ENCODE measurements around the gene SDK1.
"Not testable (repeated sequence)": the region's sequence is repeated elsewhere in the genome, so short reads cannot be mapped to it uniquely, and the experiment has no call there.

The SDK1 gene

DNA sequence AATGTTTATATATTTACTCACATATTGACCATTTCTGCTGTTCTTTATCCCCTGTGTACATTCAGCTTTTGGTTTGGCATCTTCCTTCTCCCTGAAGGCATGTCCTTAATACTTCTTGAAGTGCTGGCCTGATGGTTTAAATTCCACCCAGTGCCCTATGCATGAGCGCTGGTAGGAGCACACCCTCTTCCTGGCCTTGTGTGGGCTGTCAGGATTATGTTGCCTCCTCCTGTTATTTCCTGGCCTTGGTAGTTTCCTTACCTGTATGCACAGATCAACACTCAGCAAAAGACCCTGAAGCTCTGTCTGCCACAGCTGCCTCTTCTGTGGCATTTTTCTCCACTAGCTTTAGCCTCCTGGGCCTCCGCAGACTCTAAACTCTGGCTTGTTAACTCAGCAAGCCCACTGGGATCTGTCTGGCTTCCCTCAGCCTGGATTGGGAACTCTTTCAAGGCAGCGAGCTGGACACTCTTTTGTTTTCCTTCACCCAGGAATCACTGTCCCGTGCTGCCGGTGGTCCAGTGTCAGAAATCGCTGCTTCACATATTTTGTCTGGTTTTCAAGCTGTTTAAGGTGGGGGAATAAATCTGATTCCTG lies 595.2 kb downstream of the SDK1 start:
- no peak for DNase-seq

DNA sequence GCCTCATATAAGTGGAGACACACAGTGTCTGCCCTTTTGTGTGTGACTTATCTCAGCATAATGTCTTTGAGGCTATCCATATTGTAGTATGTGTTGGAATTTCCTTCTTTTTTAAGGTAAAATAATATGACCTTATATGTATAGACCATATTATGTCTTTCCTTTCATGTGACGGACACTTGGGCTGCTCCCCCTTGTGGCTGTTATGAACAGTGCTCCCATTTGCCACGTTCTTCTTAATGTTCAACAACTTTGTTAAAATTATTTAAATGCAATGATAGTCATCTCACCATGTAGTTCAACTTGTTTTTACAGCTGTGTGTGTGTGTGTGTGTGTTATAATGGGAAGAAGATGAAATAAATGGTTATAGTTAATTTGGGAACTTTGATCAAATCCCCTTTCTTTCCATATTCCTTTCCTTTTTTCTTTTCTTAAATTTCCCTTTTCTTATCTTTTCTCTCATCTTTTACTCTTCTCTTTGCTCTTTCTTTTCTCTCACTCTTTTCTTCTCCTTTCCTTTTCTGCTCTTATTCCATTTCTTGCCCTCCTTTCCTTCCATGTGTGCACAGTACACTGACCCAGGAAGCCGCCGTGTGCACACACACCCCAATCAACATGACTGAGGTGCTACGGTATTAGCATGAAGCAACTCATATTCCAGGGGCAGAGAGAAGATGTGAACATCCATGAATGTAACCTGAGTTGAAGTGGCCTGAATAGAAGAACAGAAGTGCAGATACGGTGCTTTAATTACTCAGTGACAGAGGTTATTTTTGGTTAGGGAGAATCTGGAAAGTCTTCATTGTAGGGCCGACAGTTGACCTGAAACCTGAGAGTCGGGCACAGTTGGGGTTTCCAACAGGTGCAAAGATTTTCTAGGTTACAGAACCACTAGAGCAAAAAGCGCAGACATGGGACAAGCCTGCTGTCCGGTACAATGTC lies 596.6 kb downstream of the SDK1 start:
- DNase-seq, result peak; percentile 58

DNA sequence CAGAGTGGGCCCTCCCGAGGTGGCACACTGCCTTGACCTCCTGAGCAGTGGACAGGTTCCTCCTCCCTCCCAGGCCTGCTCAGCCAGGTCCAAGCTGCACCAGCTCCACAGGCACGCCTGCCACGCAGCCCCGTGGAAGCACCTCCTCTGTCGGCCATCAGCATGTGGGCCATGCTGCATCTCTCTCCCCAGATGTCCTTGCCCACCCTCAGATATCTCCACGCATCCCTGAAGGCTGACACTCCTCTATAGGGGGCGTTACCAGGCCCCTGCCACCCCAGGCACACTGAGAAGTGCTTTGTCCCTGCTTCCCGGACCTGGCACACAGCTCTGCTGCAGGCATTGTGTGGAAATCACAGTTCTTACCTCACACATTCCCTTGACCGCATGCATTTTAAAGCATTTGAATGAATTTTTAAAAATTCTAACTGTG lies 598.5 kb downstream of the SDK1 start:
- DNase-seq, result no peak

DNA sequence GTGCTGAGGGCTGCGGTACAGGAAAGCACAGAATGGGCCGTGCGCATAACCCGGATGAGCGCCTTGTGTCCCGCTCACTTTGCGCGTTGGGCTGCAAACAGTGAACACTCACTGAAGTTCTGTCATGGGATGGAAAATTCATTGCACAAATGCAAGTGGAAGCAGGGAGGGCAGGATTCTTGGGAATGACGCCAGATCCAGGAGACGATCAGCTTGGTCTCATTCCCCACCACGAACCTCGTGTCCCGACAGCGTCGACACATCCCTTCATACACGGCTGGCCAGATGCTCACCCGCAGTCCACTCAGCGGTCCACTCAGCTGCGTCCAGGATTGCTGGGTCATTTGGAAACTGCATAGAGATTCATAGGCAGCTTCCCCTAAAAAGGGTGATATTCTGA lies 607.1 kb downstream of the SDK1 start:
- DNase-seq, result no peak

DNA sequence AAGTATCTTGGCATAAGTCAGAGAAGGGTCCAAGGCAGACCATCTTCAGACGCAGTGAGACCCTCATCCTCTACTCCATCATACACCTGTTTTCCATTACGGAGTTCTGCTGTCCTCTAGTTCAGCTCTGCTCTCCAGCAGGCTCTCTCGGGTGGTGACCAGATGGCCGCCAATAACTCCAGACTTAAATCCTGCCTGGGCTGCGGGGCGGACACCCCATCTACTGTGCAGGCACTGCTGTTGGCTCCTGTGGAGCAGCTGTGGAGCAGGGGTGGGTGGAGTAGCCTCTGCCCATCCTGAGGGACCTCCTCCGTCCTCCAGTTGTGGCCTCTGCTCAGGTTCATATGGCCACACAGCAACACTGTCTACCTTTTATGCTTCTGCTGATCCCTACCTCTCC lies 608.1 kb downstream of the SDK1 start:
- no peak for DNase-seq

DNA sequence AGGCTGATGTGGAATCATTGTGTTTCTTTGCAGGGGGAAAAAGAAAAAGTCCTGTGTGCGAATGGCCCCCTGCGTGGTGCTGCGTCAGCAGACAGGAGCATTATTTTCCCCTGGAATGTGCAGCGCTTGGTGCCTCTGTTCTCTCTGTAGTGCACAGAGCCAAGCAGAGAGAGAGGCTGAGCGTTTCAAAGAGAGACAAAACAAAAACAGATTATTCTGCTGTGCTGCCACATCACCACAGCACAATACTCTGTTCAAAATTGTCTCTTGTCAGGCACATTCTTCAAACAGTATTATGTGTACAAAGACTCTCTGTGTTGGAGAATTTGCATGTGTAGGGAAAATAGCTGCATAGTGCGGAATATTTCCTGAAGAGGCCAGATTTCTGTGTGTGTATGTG lies 609.0 kb downstream of the SDK1 start:
- DNase-seq, result no peak

DNA sequence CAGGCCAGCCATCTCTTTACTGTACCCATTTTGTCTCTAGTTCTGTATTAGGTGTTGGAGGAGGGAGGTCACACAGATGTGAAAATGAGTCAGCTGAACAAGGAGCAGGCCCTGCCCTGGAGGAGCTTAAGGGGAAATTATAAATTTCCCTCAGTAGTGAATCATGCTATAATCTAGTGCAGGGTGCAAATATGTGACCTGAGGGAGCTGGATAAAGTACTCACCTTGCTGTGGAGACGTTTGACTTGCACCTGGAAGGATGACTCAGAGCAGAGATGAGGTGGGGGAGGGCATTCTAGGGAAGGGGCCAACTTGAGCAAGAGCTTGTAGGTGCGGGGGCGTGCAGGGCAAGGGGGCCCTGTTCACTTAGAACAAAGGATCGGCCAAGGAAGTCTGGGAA lies 610.6 kb downstream of the SDK1 start:
- DNase-seq, result no peak

DNA sequence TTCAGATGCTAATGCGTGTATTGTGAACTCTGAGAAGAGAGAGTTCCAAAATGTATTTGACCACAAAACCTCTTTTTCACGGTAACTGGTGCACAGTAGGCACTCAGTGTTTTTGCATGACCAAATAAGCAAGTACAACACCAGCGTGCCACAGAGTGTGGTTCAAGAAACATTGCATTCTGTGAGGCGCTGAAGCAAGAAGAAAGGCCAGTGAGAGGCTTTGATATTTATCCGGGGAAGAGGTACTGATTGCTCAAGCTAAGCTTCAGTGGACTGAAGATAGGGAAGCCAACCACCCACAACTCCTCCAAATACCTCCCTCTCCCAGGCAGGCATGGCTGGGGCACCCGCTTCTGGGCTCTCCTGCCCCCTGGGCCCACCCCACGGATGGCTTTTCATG lies 611.2 kb downstream of the SDK1 start:
- DNase-seq, result no peak

DNA sequence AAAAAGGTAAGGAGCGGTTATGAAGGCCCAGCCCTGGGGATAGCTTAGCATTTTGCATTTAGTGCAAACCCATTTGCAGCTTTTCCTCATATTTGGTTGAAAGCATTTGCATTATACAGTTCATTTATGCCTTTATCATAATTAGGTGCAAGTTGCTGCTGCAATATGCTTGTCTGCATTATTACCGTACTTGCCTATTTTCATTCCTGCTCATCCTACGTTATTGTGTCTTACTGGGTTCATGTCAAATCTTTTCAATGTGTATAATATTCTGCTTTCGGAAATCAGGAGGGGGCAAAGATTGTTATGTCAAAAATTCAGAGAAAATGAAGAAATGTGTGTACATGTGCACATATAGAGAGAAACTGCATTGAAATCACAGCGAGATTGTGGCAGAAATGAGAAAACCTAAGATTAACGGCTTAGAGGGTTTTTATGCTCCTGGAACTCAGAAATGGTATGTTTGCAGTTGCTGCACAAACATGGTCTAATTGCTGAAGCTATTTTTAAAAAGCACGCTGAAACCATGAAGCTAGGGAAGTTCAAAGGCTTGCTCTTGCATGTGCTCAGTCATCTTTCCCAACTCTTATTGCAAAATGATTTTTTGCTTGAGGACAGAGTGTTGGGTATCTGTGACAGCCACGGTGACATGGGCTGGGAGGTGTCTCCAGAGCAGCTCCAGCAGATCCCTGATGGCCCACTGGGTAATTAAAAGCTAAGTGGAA lies 613.2 kb downstream of the SDK1 start:
- DNase-seq, result no peak

DNA sequence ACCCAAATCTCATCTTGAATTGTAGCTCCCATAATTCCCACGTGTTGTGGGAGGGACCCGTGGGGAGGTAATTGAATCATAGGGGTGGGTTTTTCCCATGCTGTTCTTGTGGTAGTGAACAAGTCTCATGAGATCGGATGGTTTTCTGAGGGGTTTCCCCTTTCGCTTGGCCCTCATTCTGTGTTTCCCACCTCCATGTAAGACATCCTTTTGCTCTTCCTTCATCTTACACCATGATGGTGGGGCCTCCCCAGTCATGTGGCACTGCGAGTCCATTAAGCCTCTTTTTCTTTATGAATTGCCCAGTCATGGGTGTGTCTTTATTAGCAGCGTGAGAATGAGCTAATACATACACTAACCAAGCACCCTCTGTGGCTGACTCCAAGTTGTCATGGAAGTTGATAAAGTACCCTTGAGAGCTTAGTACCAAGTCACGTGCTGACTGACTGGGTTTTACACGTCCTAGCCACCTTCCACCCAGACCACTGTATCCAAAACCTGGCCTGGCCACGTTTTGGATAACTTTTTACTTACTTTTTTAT lies 614.4 kb downstream of the SDK1 start:
- DNase-seq, result no peak

DNA sequence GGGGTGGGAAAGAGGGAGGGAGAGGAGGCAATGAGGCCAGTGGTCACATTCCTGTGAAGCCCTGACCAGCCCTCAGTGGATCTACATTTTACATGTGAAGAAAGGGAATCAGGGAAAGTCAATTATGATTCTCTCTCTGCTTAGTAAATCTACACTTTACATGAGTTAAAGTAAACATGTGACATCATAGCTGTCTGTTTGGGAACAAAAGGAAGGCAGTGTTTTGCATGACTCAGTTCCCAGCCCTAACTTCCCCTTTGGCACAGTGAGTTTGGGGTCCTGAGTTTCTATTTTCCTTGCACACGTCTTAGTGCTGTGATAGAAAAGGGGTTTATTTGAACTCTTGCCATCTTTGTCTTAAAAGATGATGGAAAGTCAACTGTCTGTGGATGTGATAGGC lies 615.1 kb downstream of the SDK1 start:
- DNase-seq, result no peak

DNA sequence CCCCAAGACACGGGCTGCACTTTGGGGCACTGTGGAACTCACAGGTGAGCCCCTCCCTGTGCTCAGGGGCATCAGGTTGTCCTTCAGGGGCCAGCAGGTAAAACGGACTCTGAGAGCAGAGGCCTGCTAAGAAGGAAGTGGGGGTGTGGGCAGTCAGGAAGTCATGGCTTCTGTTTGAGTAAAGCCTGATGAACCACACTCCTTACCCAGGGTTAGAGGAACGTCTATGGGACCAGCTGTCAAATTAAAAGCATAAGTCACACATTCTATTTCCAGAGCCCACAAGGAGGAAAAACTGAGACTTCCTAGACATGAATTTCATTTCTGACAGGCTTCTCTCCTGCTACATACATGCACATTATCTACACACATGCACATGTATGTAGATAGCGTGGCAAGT lies 616.4 kb downstream of the SDK1 start:
- DNase-seq, result no peak

DNA sequence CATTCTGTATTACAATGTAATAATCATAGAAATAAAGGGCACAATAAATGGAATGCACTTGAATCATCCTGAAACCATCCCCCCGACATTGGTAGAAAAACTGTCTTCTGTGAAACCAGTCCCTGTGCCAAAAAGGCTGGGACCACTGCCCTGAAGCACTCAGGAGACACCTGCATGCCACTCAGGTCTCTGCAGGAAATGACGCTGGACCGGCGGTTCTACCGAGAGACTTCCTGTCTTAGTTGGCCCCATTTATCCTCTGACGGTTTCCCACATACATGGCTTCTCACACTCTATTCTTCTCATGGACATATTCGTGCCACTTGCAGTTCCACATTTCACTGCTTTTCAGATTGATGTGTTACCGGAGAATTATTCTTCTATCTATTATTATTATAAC lies 617.5 kb downstream of the SDK1 start:
- no peak for DNase-seq

DNA sequence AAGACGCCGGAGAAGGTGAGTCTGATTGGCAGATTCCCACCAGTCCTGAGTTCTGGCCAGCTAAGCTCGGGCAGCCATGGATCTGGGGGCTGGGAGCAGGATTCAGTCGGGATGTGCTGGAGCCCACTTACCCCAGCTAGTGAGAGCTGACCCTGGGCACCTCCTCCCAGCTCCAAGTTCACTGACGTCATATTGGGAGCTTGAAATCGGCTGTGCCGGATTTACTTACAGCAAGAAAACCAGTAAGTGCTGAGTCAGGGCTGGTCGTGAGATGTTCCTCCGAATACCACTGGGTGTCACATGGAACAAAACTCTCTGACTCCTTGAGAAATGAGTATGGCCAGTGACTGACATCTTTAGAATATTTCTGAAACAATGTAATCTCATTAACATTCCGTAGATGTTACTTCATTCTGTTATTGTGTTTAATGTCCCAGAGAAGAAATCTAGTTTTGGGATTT lies 621.2 kb downstream of the SDK1 start:
- DNase-seq, result no peak

DNA sequence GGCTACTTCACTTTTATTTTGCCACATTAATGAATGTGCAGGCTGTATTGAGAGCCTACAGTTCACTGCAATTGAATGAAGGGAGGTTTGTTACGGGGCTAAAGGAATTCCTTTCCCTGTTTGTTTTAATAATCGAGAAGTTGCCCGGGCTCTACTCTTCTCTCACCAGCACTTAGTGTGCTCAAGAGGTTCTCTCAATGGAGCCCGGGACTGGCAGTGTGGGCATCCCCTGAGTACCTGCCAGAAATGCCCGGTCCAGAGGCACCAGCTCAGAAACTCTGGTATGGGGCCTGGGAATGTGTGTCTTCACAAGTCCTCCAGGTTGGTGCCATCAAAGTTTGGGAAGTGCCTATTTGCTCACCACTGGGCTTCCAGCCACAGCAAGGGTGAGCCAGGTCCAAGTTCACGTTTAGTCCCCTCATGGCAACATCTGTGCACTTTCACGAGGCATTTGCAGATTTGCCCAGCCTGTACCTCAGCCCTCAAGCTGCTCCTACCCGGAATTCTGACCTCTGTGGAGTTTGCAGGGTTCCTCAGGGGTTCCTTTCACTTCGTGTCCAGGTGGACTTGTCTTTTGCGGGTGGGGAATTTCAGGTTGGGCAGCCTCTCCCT lies 622.4 kb downstream of the SDK1 start:
- DNase-seq, result no peak

DNA sequence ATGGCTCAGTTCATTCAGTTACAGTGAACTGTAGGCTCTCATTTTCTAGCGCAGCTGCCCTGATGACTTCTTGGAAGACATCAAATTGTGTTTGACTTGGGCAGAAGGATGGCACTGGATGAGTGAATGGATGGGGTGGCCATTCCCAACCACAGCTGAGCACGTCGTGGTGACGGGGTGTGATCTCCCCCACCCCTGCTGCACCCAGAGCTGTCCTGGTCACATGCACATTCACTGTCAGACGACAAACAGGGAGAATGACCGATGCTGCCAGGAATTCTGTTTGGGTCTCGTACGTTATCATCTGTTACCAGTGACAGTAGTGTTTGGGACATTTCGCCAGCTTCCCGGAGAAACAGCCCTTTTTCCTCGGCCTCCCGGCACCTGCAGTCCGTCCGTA lies 623.2 kb downstream of the SDK1 start:
- no peak for DNase-seq

DNA sequence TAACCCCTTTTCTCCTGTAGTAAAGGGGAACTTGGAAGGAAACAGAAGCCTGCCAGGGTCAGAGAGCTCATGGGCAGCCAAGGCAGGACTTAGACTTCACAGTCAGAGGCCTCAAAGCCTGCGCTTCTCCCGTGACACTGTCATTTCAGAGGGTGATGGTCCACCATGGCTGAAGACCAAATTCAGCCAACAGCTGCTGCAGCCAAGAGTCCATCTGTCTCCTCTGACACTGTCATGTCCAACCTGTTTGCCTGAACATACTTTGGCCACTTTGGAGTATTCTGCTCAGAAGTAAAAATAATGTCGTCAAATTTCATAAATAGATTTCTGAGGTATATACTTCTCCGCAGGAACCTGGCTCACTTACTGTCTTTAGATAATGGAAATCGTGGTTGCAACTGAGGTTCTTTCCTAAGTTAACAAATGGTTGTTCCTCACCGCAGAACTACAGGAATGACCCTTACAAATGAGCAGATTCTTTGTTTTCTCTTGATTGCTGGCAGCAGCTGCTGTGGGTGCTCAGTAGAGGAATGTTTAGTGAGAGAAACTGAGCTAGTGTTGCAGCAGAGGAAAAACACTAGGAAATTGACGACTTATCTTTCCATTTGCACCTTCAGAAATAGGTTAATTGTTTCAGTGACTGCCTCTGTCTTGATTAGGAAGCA lies 626.5 kb downstream of the SDK1 start:
- no peak for DNase-seq

DNA sequence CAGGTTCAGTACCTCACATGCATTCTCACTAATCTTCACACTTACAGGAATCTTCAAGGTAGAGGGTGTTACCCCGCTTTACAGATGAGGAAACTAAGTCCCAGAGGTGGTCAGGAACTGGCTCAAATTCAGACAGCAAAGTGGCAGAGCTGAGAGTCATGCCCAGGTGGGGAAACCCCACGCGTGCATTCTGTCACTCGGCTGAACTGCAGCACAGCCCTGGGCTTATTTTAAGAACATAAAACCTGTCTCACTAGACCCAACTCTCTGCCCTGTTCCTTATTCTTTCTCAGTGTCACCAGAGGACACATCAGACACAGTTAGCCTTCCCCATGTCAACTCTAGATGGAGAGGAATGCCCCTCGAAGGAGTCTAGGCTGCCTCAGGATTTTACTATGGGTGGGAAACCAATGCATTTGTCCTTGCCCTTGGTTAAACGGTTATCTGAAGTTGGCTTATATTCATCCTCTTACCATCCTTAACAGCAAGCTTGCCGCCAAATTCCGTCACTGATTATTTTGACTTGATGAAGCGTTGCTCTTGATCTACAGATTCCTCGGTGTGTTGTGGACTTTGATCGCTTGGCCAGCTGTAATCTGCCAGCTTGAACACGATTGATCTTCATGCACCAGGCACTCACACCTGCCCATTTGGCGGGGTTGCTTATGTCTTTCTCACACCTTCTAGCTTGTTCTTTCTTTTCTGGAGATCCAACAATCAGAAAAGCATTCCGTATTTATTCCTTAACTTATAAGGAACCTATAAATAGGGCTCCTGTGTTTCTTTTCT lies 627.9 kb downstream of the SDK1 start:
- no peak for DNase-seq

DNA sequence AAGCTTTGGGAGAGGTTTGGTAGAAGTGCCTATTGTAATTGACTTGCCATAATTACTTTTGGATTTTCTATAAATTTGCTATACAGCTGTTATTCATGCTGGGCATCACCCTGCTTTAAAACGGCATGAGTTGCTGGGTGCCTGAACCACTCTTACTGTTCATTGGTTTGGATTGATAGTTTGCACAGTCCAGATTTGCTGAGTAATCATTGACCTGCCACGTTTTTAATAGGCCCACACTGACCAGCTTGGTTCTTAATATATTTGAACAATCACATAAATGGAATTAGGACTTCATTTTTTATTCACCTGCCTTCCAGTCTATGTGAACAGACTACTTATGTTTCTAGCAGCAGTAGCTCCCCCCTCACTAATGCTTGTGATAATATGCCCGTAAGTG lies 630.8 kb downstream of the SDK1 start:
- DNase-seq, result no peak

DNA sequence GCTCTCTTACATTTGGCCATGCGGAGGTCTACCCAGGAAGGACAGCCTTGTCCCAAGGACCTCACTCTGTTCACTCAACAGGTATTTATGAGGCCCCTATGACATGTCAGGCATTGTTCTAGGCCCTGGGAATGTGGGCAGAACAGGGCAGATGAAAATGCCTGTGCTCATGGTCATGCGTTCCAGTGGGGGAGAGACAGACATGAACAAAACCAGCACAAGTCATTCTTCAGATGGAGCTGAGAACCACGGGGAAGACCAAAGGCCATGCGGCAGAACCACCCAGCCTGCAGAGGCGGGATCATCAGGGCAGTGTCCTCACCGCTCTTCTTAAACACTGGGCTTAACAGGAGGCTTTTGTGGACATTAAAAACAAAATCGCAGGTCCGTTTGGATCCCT lies 636.1 kb downstream of the SDK1 start:
- DNase-seq, result no peak

DNA sequence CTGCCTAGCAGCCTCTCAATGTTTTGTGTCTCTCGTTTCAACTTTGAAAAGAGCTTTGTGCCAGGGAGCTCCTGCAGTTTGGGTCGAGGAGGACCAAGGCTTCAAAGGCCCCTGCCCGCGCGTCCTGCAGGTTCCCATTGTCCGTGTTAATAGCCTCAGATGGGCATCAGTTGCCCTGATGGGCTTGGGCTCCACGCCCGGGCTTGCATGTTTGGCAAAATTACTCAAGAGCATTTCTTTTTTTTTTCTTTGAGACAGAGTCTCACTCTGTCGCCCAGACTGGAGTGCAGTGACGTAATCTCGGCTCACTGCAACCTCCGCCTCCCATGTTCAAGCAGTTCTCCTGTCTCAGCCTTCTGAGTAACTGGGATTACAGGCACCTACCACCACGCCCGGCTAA lies 636.6 kb downstream of the SDK1 start:
- no peak for DNase-seq

DNA sequence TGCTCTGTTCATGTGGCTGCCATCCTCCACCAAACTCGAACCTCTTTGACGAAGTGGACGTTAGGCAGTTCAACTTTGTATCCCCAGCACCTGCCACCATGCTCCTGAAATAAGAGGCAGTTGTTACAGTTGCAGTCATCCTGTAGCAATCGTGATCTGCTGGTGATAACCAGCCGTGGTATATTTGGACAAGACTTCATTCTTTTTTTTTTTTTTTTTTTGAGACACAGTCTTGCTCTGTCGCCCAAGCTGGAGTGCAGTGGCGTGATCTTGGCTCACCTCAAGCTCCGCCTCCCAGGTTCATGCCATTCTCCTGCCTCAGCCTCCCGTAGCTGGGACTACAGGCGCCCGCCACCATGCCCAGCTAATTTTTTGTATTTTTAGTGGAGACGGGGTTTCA lies 640.7 kb downstream of the SDK1 start:
- DNase-seq, result not testable (repeated sequence)

All from CD4-positive, alpha-beta T cell treated with Interleukin-6 for 4 hours (primary cell).